ENCODE data around the gene PRKCH.

GRCh38 chr14:61566537-61567225, 245.3 kb downstream of the PRKCH start:
- TF ChIP-seq TSHZ2 (CRISPR knock-in tag; IDR thresholded peaks at IDR 0.05) (no peak), ZFP30 (CRISPR knock-in tag; IDR thresholded peaks at IDR 0.05) (no peak), ARNTL (CRISPR knock-in tag; IDR thresholded peaks at IDR 0.05; ENCODE audit: borderline replicate concordance, low read depth) (no peak), ZNF565 (CRISPR knock-in tag; conservative IDR thresholded peaks at IDR 0.05; ENCODE audit: low read depth) (no peak), BACH2 (CRISPR knock-in tag; IDR thresholded peaks at IDR 0.05; ENCODE audit: borderline replicate concordance) (no peak), GLIS3 (CRISPR knock-in tag; IDR thresholded peaks at IDR 0.05) (no peak), PPARA (CRISPR knock-in tag; IDR thresholded peaks at IDR 0.05; ENCODE audit: borderline replicate concordance) (no peak), ESRRG (CRISPR knock-in tag; IDR thresholded peaks at IDR 0.05) (no peak), TOX (CRISPR knock-in tag; IDR thresholded peaks at IDR 0.05; ENCODE audit: borderline replicate concordance) (no peak), CSDC2 (CRISPR knock-in tag; IDR thresholded peaks at IDR 0.05) (0 out of 2 replicates have a peak, but pooled peaks have one; percentile 7), TCF4 (CRISPR knock-in tag; IDR thresholded peaks at IDR 0.05; ENCODE audit: borderline replicate concordance) (no peak), CREB5 (CRISPR knock-in tag; IDR thresholded peaks at IDR 0.05; ENCODE audit: low read depth) (no peak)

Data from SK-N-SH treated with all-trans-retinoic acid at 6 μM for 48 hours (cell line).